Hepatocyte (in vitro differentiated cells): ENCODE results near the gene RNF166.

Experiments
- CTCF ChIP-seq: fragments of 200-600 bp; sonication (generic); IDR thresholded peaks from 2 replicates; pipeline ENCODE4 v1.5.1; 2016; ENCODE audit warnings: antibody characterized with exemption, mild to moderate bottlenecking; ENCODE audit not compliant: poor library complexity
- EZH2 ChIP-seq: fragments of 200-600 bp; sonication (generic); IDR thresholded peaks from 2 replicates; pipeline ENCODE4 v1.6.1; 2016; ENCODE audit warnings: antibody characterized with exemption, mild to moderate bottlenecking, borderline replicate concordance

GRCh38 chr16:88649195-88649923 is 56.8 kb downstream of the RNF166 start:
- TF ChIP-seq CTCF (no peak), EZH2 (no peak)
